ENCODE measurements around the gene APOM.

DNA sequence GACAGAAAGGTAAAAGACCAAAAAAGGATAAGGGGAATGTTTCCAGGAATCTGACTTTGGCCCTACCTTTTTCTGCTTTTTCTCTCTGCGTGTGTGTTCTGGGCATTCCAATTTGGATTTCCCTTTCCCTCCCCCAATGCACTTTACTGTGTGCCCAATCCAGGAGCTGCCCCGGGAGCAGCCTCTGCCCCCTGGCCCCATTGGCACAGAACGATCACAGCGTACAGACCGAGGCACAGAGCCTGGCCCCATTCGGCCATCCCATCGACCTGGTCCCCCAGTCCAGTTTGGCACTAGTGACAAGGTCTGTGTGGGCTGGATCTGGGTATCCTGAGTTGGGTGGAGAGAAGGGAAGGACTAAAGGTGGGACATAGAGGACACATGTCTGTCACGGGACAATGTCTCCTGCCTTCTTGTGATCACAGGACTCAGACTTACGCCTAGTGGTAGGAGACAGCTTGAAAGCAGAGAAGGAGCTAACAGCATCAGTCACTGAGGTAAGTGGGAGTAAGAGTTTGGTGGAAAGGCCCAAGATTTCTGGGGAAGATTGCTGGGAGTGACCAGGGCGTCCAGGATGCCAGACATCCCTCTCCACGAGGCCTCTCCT, 20.6 kb upstream of the APOM start:
- TF ChIP-seq, protein P1, sequence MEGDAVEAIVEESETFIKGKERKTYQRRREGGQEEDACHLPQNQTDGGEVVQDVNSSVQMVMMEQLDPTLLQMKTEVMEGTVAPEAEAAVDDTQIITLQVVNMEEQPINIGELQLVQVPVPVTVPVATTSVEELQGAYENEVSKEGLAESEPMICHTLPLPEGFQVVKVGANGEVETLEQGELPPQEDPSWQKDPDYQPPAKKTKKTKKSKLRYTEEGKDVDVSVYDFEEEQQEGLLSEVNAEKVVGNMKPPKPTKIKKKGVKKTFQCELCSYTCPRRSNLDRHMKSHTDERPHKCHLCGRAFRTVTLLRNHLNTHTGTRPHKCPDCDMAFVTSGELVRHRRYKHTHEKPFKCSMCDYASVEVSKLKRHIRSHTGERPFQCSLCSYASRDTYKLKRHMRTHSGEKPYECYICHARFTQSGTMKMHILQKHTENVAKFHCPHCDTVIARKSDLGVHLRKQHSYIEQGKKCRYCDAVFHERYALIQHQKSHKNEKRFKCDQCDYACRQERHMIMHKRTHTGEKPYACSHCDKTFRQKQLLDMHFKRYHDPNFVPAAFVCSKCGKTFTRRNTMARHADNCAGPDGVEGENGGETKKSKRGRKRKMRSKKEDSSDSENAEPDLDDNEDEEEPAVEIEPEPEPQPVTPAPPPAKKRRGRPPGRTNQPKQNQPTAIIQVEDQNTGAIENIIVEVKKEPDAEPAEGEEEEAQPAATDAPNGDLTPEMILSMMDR (IDR thresholded peaks at IDR 0.05), result no peak
- no peak for TF ChIP-seq POLR2A (IDR thresholded peaks at IDR 0.05)

Data from adrenal gland (tissue), 5 donors.